GM18502 (cell line): ENCODE data around the gene CFAP45.
"Not testable (repeated sequence)": the region's sequence is repeated elsewhere in the genome, so short reads cannot be mapped to it uniquely, and the experiment has no call there.

ENCODE experiments used
- ATAC-seq: cut with Tn5 transposase; IDR thresholded peaks from one replicate; pipeline ENCODE4 v1.9.1; 2021; ENCODE audit warnings: mild to moderate bottlenecking; ENCODE audit not compliant: unreplicated experiment, poor library complexity

CFAP45 gene

DNA sequence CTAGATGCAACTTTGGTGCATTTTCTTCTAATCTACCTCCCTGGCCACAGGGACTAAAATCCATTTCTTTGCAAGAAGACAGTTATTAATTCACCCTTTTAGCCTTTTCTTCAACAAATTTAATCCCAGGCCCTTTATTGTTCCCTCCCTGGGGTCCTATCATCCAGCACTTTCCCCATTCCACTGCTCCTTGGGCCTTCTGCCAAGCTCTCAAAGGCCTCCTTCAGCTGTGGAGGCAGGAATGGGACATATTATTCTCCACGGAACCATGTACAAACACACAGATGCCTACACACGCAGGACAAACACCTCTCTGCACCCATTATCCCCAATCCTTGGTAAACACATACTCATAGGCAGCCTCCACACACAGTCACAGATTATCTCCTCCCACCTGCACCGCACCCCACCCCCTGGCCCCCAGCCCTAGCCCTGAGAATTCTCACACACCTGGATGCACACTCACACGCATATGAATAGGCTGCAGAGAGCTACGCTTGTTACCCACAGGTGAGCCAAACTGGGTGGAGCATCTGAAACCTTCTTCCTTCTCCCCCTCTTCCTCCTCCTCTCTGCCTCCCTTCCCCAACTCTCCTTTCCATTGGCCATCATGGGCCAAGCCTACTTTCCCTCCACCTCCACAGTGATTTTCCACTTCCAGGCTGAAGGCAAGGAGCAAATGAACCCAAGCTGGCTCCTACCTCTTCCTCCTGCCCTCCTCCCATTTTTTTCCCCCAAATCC, 13.7 kb upstream of the CFAP45 start:
- ATAC-seq: no peak

- ATAC-seq: no peak
Observed at GRCh38 chr1:159911326-159912070, 11.5 kb upstream of the CFAP45 start.

- ATAC-seq: no peak
Observed at GRCh38 chr1:159908031-159908940, 8.3 kb upstream of the CFAP45 start.

DNA sequence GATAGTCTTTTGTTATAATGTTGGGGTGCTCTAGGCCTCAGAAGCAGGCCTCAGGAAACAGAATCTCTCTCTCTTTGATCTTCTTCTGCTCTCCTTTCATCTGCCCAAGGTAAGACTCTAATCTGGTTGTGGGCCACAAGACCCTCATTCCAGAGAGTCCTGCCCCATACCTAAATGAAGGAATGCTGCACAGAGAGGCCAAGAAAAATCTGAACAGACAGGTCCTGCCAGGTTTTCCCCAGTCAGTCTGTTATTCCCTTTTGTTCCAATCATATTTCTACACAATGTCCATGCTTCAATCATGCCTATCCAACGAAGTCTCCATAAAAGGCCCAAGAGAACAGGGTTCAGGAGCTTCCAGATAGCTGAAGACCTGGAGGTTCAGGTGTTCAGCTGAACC, 7.0 kb upstream of the CFAP45 start:
- no peak for ATAC-seq

GRCh38 chr1:159904036-159904435, 4.1 kb upstream of the CFAP45 start:
- not testable (repeated sequence) for ATAC-seq

DNA sequence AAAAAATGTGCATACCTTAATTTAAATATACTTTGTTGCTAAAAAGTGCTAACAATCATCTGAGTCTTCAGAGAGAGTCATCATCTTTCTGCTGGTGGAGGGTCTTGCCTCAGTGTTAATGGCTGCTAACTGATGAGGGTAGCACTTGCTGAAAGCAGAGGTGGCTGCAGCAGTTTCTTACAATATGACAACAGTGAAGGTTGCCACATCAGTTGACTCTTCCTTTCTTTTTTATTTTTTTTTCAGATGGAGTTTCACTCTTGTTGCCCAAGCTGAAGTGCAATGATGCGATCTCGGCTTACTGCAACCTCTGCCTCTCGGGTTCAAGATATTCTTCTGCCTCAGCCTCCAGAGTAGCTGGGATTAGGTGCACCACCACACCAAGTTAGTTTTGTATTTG, 2.6 kb upstream of the CFAP45 start:
- no peak for ATAC-seq

- no peak for ATAC-seq
Observed at GRCh38 chr1:159900755-159901360, 893 bp upstream of the CFAP45 start.

DNA sequence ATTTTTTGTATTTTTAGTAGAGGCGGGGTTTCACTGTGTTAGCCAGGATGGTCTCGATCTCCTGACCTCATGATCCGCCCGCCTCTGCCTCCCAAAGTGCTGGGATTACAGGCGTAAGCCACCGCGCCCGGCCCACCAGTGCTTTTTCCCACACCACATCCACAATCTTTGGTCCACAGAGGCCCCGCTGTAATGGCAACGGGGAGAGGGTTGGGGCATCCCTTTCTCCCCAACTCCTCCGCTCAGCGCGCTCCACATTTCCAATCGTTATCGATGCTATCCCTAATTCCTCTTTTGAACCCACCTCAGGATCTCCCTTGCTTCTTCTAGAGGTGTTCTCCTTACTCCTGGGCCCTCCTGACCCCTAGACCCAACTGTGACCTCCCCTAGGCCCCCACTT, 331 bp downstream of the CFAP45 start:
- ATAC-seq: not testable (repeated sequence)

GRCh38 chr1:159898527-159898926, 1.4 kb downstream of the CFAP45 start:
- ATAC-seq: no peak

DNA sequence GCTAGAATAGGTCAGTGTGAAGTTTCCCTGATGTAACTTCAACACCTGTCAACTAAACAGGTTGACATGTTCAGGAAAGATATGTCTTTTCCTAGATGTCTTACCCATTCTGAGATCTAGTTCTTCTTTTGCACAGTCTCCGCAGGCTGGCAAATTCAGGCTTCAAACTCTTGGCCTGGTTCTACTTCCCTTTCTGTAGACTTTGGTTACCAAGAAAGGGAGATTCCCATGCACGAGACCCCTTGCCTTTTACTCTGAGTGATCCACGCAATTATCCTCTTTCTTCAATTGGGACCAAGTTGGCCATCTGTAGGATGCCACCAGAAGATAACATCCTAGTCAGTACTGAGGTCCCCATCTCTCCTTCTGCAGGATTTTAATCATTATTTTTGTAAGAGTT, 2.0 kb downstream of the CFAP45 start:
- ATAC-seq: no peak

DNA sequence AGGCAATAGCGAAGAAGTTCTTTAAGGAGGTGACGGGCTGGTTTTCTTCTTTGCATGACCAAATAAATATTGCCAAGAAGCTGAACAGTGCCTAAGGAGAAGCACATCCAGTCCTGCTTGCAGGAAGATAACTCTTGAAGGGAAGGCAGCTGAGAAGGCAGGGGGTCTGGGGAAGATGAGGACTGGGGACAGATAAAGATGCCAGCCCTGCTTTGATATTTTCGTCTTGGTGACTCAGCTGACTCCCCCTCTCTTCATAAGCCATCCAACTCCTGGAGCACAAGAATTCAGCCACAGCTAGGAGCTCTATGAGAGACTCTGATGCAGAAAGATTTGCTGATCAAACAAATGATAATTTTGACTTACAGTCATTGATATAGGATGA, 3.4 kb downstream of the CFAP45 start:
- ATAC-seq: no peak

GRCh38 chr1:159895836-159896545, 4.0 kb downstream of the CFAP45 start:
- no peak for ATAC-seq

GRCh38 chr1:159895286-159895685, 4.7 kb downstream of the CFAP45 start:
- ATAC-seq: no peak

DNA sequence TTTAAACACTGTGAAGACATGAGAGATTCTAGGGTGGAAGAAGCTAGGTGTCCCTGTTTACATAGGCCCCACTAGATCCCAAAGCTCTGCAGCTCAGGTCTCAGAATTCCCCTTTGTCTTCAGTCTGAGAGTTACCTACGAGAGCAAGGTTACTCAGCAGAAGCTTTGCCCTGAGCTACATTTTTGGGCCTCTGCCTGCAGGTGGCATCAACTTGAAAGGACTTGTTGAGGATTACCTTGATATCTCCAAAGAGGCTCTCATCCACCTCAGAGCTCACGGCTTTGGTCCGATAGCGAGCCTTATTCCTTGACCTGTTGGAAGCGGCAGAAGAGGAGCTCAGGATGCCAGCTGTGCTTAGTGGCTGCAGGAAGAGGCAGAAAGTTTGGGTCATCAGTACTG, 7.0 kb downstream of the CFAP45 start:
- ATAC-seq: no peak

DNA sequence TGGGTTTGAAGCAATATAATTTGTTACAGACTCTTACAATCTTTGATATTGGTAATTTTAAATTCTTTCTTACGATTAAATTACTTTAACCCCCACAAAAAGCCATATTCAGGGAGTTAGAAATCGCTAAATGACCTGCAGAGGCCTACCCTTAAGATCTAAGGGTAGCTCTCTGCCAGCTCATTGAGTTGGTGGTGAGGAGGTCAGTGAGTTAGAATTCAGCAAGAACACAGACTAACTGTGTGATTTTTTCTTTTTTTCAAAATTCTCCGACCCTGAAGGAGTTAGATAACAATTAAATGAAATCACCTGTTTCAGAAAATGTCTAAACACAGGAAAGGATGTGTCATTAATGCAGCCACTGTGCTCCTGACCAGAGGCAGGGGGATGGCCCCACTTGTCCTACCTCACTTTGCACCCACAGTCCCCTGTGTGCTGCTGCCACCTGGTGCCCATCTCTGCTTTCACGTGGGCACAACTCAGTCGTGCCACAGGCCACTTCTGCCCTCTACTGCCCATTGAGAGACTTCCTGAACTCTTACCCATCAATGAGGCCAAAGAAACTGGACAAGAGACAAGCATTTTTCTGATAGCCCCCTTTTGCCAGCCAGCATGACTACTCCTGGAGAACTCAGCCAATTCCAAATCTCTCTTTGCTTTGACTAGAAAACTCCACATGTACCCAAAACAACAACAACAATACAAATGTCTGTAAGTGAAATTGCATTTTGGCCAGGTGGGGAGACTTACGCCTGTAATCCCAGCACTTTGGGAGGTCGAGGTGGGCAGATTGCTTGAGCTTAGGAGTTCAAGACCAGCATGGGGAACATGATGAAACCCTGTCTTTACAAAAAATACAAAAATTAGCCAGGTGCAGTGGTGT, 8.4 kb downstream of the CFAP45 start:
- no peak for ATAC-seq

DNA sequence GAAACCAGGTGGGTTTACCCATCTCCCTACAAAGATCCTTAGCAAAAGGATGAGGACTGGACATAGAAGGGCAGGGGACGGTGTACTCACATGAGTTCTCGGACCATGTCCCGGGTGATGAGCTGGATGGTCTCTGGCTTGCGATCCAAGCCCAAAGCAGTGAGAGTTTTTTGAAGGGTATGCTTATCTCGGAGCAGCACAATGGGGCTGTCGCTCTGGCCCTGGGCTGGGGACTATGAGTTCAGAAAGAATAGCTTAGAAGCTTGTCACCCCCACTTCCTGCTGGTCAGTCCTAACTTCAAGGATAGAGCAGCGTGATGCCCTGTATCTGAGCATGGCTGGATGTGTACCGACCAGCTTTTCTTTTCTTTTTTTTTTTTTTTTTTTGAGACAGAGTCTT, 9.6 kb downstream of the CFAP45 start:
- peak; percentile 3 for ATAC-seq

GRCh38 chr1:159889821-159890252, 10.1 kb downstream of the CFAP45 start:
- peak; percentile 97 for ATAC-seq

DNA sequence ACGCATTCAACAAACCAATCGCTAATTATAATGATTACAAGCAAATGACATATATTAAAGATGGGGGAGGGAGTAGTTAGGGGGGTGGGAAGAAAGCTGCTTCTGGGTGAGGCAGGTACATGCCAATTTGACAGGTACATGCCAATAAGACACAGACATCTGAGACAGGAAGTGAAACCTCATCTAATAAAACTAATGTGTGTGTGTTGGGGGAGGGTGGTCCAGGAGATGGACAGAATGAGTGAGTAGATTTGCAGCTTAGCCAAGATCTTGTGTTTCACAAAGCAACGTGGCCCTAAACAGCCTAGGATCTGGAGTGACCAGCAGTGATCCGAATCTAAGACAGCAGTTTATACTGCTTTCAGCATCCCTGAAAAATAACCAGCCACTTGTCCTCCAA, 10.8 kb downstream of the CFAP45 start:
- no peak for ATAC-seq

DNA sequence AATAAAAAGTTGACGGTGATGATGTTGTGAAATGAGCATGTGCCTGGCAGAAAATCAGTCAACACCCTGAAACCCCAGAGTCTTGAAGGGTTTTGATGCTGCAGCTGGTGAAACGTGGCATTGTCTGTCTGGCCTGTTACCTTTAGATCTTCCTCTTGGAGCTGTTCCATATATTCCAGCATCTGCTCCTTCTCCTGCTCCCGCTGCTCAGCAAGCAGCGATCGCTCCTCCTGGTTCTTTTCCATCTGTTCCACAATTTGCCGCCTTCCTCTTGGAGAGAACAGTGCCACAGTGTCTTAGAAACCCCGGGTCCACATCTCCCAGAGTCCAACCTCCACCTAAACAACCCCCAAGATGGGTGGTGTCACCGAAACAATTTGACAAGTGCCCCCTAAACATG, 15.7 kb downstream of the CFAP45 start:
- no peak for ATAC-seq
